ENCODE results near the gene ZBTB49.

- TF ChIP-seq CTCF (conservative IDR thresholded peaks at IDR 0.05; ENCODE audit: low read depth, low read length): no peak
- no peak for TF ChIP-seq EZH2 (IDR thresholded peaks at IDR 0.05; ENCODE audit: borderline replicate concordance, low read depth, low read length, poor library complexity, severe bottlenecking)
Measured at GRCh38 chr4:4281787-4282186, 8.3 kb upstream of the ZBTB49 start.
